Measurements from ENCODE around the gene POLR3GL.

DNA sequence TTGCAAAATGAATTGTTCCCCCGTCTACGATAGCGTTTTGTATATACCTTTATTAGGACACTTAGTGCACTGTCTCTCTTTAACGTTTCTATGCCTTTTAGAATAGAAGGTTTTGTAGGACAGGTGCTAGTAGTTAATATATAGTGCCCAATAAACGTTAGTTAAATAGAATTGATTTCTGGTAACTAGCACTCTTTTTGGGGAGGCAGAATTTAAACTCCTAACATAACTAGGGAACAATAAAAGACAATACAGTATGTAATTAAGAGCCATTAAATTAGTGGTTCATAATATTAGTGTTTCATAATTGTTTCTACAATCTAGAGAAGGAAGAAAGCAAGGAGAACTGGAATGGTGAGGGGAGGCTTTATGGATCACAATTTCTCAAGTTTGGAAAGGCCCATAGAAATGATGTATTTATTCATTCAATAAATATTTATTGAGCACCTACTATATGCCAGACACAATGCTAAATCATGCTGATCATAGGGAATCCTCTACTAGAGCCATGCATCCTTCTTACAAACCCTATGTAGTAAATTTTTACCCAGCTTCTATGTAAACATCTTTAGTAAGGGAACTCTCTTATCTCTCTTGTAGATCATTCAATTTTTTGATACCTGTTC lies 742 bp downstream of the POLR3GL start:
- TF ChIP-seq, protein P1, sequence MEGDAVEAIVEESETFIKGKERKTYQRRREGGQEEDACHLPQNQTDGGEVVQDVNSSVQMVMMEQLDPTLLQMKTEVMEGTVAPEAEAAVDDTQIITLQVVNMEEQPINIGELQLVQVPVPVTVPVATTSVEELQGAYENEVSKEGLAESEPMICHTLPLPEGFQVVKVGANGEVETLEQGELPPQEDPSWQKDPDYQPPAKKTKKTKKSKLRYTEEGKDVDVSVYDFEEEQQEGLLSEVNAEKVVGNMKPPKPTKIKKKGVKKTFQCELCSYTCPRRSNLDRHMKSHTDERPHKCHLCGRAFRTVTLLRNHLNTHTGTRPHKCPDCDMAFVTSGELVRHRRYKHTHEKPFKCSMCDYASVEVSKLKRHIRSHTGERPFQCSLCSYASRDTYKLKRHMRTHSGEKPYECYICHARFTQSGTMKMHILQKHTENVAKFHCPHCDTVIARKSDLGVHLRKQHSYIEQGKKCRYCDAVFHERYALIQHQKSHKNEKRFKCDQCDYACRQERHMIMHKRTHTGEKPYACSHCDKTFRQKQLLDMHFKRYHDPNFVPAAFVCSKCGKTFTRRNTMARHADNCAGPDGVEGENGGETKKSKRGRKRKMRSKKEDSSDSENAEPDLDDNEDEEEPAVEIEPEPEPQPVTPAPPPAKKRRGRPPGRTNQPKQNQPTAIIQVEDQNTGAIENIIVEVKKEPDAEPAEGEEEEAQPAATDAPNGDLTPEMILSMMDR (IDR thresholded peaks at IDR 0.05; ENCODE audit: insufficient read depth, low read length) = no peak
- no peak for TF ChIP-seq GABPA (IDR thresholded peaks at IDR 0.05; ENCODE audit: low read depth)

Measured in HL-60 (cell line).